H1 (cell line): ENCODE data around the gene HBQ1. TPM values are rescaled to one million over a fixed set of nuclear protein-coding genes. Genes with fewer than 3 reads are reported as not detected.

Experiments used
- CHD1 ChIP-seq: IDR thresholded peaks from 2 replicates; pipeline ENCODE4 v1.6.1; 2012; ENCODE audit warnings: low read depth, low read length, improper control_type of control experiment
- CHD7 ChIP-seq: fragments of 300-600 bp; sonication (generic); IDR thresholded peaks from 2 replicates; pipeline ENCODE4 v1.7.1; 2012; ENCODE audit warnings: low read length, moderate library complexity, mild to moderate bottlenecking, inconsistent platforms; ENCODE audit not compliant: insufficient replicate concordance
- MAX ChIP-seq: IDR thresholded peaks from 2 replicates; pipeline ENCODE4 v1.6.1; 2012; ENCODE audit warnings: inconsistent platforms
- POLR2AphosphoS5 ChIP-seq: IDR thresholded peaks from 2 replicates; pipeline ENCODE4 v1.6.1; 2011; ENCODE audit warnings: low read depth, low read length
- RBBP5 ChIP-seq: IDR thresholded peaks from 2 replicates; pipeline ENCODE4 v1.7.1; 2012; ENCODE audit warnings: low read depth, mild to moderate bottlenecking, inconsistent platforms, low read length, moderate library complexity, borderline replicate concordance
- RFX5 ChIP-seq: IDR thresholded peaks from 2 replicates; pipeline ENCODE4 v1.6.1; 2011; ENCODE audit warnings: low read depth, low read length, improper control_type of control experiment, borderline replicate concordance
- SIRT6 ChIP-seq: IDR thresholded peaks from one replicate; pipeline ENCODE4 v1.7.1; 2012; ENCODE audit warnings: low read length, inconsistent platforms
- polyA plus RNA-seq, 7 experiments: library from polyadenylated mRNA; depleted of rRNA in 3 of 7; stranded (reverse) in 5 of 7; unstranded in 2 of 7; fragments of >200 nt in 5 of 7; fragments of 200-250 nt in 2 of 7; gene quantifications; 1 replicate in 5 of 7; 2 replicates in 1 of 7; 4 replicates in 1 of 7; pipeline versions ENCODE4 v1.2.1 to v1.2.3, GENCODE V29; 2011 to 2013; ENCODE audit warnings: missing spikeins in 2 of 7, mixed read lengths in 2 of 7
- total RNA-seq: library from RNA; stranded (reverse); fragmentation: NEBNext Ultra II Directional; extraction: Animal tissue kit (Norgen Biotek cat#: 25700); gene quantifications from 2 replicates; pipeline ENCODE4 v1.2.1, GENCODE V29; 2021

The HBQ1 gene
- total and polyA plus RNA-seq, 2 of the 8 experiments (the other 6 are each of a cell fraction or from before 2014, with no cell fraction given): 2.9 to 17.1 TPM

GRCh38 chr16:132120-132519 lies 48.1 kb upstream of the HBQ1 start (continued):
- TF ChIP-seq CHD7 (no peak), MAX (no peak), SIRT6 (no peak), CHD1 (no peak), POLR2AphosphoS5 (no peak), RFX5 (no peak), RBBP5 (no peak)
